ENCODE measurements around the gene PCF11. TPM values are rescaled to one million over a fixed set of nuclear protein-coding genes. Genes with fewer than 3 reads are reported as not detected.

The PCF11 gene, protein sequence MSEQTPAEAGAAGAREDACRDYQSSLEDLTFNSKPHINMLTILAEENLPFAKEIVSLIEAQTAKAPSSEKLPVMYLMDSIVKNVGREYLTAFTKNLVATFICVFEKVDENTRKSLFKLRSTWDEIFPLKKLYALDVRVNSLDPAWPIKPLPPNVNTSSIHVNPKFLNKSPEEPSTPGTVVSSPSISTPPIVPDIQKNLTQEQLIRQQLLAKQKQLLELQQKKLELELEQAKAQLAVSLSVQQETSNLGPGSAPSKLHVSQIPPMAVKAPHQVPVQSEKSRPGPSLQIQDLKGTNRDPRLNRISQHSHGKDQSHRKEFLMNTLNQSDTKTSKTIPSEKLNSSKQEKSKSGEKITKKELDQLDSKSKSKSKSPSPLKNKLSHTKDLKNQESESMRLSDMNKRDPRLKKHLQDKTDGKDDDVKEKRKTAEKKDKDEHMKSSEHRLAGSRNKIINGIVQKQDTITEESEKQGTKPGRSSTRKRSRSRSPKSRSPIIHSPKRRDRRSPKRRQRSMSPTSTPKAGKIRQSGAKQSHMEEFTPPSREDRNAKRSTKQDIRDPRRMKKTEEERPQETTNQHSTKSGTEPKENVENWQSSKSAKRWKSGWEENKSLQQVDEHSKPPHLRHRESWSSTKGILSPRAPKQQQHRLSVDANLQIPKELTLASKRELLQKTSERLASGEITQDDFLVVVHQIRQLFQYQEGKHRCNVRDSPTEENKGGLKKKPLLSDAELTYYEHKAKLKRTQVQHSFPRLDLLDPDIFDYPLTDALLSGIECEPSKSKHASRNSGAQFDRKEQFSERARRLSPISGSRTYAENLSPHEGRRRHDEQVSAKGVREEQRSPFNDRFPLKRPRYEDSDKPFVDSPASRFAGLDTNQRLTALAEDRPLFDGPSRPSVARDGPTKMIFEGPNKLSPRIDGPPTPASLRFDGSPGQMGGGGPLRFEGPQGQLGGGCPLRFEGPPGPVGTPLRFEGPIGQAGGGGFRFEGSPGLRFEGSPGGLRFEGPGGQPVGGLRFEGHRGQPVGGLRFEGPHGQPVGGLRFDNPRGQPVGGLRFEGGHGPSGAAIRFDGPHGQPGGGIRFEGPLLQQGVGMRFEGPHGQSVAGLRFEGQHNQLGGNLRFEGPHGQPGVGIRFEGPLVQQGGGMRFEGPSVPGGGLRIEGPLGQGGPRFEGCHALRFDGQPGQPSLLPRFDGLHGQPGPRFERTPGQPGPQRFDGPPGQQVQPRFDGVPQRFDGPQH (N-terminal part only)
- 10 to 100 TPM; 53.4 to 74.2 TPM for total RNA-seq

DNA sequence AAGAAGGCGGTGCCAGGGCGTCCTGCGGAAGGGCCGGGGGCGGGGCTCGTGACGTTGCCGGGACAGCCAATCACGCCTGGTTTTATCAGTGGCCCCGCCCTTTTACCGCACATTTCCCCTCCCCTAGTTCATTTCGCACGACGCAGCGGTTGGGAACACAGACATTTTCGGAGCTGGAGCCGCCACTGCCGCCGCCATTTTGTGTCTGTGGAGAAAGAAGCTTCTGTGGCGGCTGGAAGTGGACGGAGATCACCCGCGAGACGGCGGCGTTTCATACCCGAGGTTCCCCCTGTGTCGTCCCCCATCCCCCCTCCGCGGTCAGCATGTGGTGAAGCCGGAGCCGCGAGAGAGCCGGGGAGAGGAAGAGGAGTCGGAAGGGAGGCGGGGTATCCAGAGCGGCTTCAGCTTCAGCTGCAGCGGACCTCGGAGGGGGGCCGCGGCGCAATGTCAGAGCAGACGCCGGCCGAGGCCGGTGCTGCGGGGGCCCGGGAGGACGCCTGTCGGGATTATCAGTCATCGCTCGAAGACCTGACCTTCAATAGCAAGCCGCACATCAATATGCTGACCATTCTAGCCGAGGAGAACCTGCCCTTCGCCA lies at the start of gene PCF11:
TSS of gene PCF11 (plus strand) at position 136 of the 598 bp plus-strand sequence. CDS start at position 445, 309 bp downstream.
- TF ChIP-seq, protein P1, sequence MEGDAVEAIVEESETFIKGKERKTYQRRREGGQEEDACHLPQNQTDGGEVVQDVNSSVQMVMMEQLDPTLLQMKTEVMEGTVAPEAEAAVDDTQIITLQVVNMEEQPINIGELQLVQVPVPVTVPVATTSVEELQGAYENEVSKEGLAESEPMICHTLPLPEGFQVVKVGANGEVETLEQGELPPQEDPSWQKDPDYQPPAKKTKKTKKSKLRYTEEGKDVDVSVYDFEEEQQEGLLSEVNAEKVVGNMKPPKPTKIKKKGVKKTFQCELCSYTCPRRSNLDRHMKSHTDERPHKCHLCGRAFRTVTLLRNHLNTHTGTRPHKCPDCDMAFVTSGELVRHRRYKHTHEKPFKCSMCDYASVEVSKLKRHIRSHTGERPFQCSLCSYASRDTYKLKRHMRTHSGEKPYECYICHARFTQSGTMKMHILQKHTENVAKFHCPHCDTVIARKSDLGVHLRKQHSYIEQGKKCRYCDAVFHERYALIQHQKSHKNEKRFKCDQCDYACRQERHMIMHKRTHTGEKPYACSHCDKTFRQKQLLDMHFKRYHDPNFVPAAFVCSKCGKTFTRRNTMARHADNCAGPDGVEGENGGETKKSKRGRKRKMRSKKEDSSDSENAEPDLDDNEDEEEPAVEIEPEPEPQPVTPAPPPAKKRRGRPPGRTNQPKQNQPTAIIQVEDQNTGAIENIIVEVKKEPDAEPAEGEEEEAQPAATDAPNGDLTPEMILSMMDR (IDR thresholded peaks at IDR 0.05), result no peak
- peak; percentile 98 to 100 (median 99) for TF ChIP-seq POLR2A (IDR thresholded peaks at IDR 0.05)
- Histone ChIP-seq H3K27me3 (no peaks in the 10 kb centered on the region), H3K36me3 (replicated peaks in 1 of 2; ENCODE audit: insufficient read depth in 1 of 2, low read depth in 2 of 2) (no peaks in the 10 kb centered on the region), H3K4me3 (peak within 1 kb of the TSS; percentile 91 to 98), H3K27ac (peak within 1 kb of the TSS; percentile 92 to 100 (median 98)), H3K9me3 (no peaks in the 10 kb centered on the region), H3K4me1 (peaks cover 31% of the 10 kb centered on the region)
- ATAC-seq, result peak; percentile 6
- 1% methylated on average over 19 to 53 of the region's 55 CpGs for WGBS, 2 donors
- intact Hi-C loops (cut with DNase I), result no loop called here
- DNase-seq, result no peak

DNA sequence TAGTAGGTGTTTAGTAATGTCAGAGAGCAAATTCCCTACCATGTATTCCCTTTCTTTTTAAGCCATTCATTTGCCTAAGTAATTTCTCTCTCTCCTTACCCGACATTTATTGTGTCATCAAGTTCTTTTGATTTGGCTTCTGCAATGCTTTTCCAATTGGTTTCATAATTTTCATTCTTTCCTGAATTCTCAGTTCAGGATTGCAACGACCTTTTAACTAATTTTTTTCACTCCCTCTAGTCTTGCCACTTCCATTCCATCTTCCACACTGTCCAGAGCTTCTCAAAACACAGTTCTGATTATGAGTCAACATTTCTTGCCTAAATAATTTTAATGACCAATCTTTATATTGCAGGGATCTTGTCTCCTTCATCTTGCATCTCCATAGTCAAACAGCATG lies 44.0 kb upstream of the PCF11 start:
- WGBS, 2 donors, result 79 to 81% methylated on average over 2 of the region's 2 CpGs
- intact Hi-C loops (cut with DNase I), result no loop called here
- no peak overlapping the region for H3K4me3 ChIP-seq
- ATAC-seq (no peak), DNase-seq (no peak)
- no peaks in the 10 kb centered on the region for H3K27me3 ChIP-seq
- no peaks in the 10 kb centered on the region for H3K4me1 ChIP-seq
- no peak for TF ChIP-seq POLR2A (IDR thresholded peaks at IDR 0.05)
- TF ChIP-seq, protein P1 (IDR thresholded peaks at IDR 0.05), result no peak
- no peaks in the 10 kb centered on the region for H3K9me3 ChIP-seq
- no peak overlapping the region for H3K27ac ChIP-seq
- no peaks in the 10 kb centered on the region for H3K36me3 ChIP-seq (replicated peaks in 1 of 2; ENCODE audit: insufficient read depth in 1 of 2, low read depth in 2 of 2)

DNA sequence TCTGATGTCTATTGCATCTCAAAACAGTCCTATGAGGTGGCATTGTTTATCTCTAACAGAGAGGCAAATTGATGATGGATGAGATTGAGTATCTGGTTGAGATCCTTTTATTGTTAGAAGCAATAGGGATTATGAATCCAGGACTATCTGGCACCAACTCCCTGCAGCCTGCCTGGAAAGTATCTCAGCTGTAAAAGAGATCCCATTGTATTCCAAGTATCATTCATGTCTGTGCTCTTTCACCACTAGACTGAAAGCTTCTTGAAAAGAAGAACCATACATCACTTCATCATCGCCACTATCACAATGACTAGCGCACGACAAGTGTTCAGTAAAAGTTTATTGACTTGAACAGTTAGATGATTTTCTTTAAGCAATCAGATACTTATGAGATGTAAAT lies 41.9 kb upstream of the PCF11 start:
- Histone ChIP-seq H3K9me3 (no peaks in the 10 kb centered on the region), H3K4me1 (no peaks in the 10 kb centered on the region), H3K27ac (no peak overlapping the region), H3K4me3 (no peak overlapping the region), H3K27me3 (no peaks in the 10 kb centered on the region), H3K36me3 (replicated peaks in 1 of 2; ENCODE audit: insufficient read depth in 1 of 2, low read depth in 2 of 2) (no peaks in the 10 kb centered on the region)
- 92 to 93% methylated on average over 3 of the region's 3 CpGs for WGBS, 2 donors
- TF ChIP-seq, protein P1 (IDR thresholded peaks at IDR 0.05), result no peak
- no peak for TF ChIP-seq POLR2A (IDR thresholded peaks at IDR 0.05)
- no peak for ATAC-seq
- intact Hi-C loops (cut with DNase I), result no loop called here
- no peak for DNase-seq

DNA sequence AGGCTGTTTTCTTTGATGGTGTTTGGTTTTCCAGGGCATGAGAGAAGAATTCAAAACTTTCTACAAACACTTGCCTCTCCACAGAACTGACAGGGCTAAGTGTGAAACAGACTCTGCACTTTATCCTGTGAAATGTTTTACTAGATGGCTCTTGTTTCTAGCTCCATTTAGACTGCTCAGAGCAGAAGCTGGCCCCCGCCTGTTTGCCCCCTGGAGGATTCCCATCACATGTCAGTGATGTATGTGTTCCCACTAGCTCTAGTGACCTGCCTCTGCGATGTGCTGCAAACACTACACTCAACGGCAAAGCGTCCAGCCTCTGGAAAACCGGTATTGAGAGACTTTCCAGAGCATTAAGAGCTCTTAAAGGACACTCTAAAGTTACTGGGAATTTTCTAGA lies 41.4 kb upstream of the PCF11 start:
- H3K4me3 ChIP-seq, result no peak overlapping the region
- no peak for DNase-seq
- no peaks in the 10 kb centered on the region for H3K9me3 ChIP-seq
- TF ChIP-seq, protein P1 (IDR thresholded peaks at IDR 0.05), result no peak
- no peak overlapping the region for H3K27ac ChIP-seq
- intact Hi-C loops (cut with DNase I), result no loop called here
- 65 to 71% methylated on average over 5 of the region's 5 CpGs for WGBS, 2 donors
- no peaks in the 10 kb centered on the region for H3K36me3 ChIP-seq (replicated peaks in 1 of 2; ENCODE audit: insufficient read depth in 1 of 2, low read depth in 2 of 2)
- no peak for ATAC-seq
- no peaks in the 10 kb centered on the region for H3K27me3 ChIP-seq
- no peaks in the 10 kb centered on the region for H3K4me1 ChIP-seq
